Measurements from ENCODE around the gene SYT2.

Gene SYT2

DNA sequence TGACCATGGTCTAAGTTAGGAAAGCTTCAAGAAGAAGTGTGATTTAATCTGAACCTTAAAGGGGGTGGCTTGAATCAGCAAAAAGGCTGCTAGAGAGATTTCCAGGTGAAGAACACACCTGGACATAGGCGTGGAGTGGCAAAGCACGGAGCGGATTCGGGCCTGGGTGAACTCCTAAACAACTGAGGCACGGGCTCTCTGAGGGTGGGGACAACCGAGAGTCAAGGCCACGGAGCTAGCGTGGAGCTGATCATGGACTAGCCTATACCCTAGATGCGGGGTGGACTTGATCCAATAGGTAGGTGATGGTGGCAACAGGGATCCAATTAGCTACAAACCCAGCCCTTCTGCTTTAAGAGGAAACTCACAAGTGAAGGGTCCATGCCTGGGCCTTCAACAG lies 27.8 kb downstream of the SYT2 start:
- no peak overlapping the region for H3K14ac ChIP-seq (ENCODE audit: low read length)
- H3K4me3 ChIP-seq (ENCODE audit: low read length in 2 of 2) = no peak overlapping the region
- H3K9ac ChIP-seq (ENCODE audit: low read depth, low read length, poor library complexity) = no peak overlapping the region

DNA sequence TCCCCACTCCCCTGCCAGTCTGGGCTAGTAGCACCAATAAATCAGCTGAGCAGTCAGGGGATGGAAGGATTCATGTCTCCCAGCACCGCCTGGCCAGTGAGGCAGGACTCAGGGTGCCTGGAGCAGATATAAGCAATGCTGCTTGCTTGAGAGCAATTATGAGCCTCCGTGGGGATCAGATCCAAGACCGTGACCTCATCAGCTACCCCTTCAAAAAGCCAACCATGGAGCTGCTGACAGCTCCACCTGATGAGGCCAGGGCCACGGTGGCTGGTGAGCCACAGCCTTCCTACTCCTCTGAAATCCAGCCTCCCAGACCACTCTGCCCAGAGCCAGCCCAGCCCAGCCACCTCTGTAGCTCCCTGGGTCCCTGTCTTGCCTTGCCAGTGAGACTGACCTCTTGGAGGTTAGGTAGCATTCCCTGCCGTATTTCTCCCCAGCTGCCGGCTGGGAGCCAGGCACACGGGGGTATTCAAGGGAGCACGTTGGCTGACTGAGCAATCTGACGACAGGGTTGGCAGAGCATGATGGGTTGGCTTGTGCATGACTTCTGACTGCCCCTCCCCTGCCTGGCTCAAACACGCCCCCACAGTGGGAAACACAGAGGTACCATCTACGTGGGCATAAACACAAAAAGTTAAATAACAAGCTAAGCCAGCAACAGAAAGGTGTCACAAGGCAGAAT lies 28.4 kb downstream of the SYT2 start:
- Histone ChIP-seq H4K8ac (ENCODE audit: low read depth, low read length) (no peak overlapping the region), H3K4me3 (ENCODE audit: low read length in 2 of 2) (no peak overlapping the region), H3K4me1 (ENCODE audit: control insufficient read depth in 2 of 2, insufficient read depth in 1 of 2, low read depth in 1 of 2, low read length in 2 of 2) (peaks cover 0 to 2% of the 10 kb centered on the region in 2 donors), H2BK12ac (ENCODE audit: low read length) (no peak overlapping the region), H3K4me2 (ENCODE audit: insufficient read depth, low read length, poor library complexity, severe bottlenecking) (no peak overlapping the region), H3K18ac (ENCODE audit: low read length) (peak overlapping the region; percentile 15), H2AK5ac (ENCODE audit: low read depth, low read length) (no peak overlapping the region), H3K79me1 (ENCODE audit: low read depth, low read length) (no peaks in the 10 kb centered on the region), H3K36me3 (replicated peaks in 1 of 2; ENCODE audit: control insufficient read depth in 2 of 2, insufficient read depth in 2 of 2, low read length in 2 of 2) (no peaks in the 10 kb centered on the region), H3K4ac (ENCODE audit: low read length) (no peak overlapping the region), H3K9ac (ENCODE audit: low read depth, low read length, poor library complexity) (no peak overlapping the region), H2BK120ac (ENCODE audit: low read depth, low read length) (no peak overlapping the region), H4K91ac (ENCODE audit: low read depth, low read length, poor library complexity) (no peak overlapping the region), H2AFZ (ENCODE audit: low read length) (no peak overlapping the region), H2BK5ac (ENCODE audit: low read length) (no peak overlapping the region), H3K9me3 (replicated peaks in 1 of 2; ENCODE audit: control insufficient read depth in 2 of 2, insufficient read depth in 1 of 2, low read depth in 1 of 2, low read length in 2 of 2) (no peaks in the 10 kb centered on the region), H3K14ac (ENCODE audit: low read length) (no peak overlapping the region), H2BK15ac (ENCODE audit: low read length) (no peak overlapping the region), H3K27ac (replicated peaks; ENCODE audit: low read length) (no peak overlapping the region), H3K23ac (ENCODE audit: low read depth, low read length, poor library complexity) (peak overlapping the region; percentile 66), H3K27me3 (ENCODE audit: control insufficient read depth in 3 of 3, insufficient read depth in 3 of 3, low read depth in 1 of 3, low read length in 3 of 3) (peaks cover 0 to 19% (median 0%) of the 10 kb centered on the region in 3 experiments)
- WGBS, 2 donors (ENCODE audit: extremely low coverage in 2 of 2, insufficient read length in 2 of 2, insufficient replicate concordance in 1 of 2) = no CpG with 5 or more reads among the region's 11 CpGs
- DNase-seq (ENCODE audit: low spot score) = no peak

More for the DNA sequence above, 27.8 kb downstream of the SYT2 start:
- Histone ChIP-seq H3K4me1 (ENCODE audit: control insufficient read depth in 2 of 2, insufficient read depth in 1 of 2, low read depth in 1 of 2, low read length in 2 of 2) (peaks cover 0 to 2% of the 10 kb centered on the region in 2 donors), H4K91ac (ENCODE audit: low read depth, low read length, poor library complexity) (no peak overlapping the region), H2AFZ (ENCODE audit: low read length) (no peak overlapping the region), H3K36me3 (replicated peaks in 1 of 2; ENCODE audit: control insufficient read depth in 2 of 2, insufficient read depth in 2 of 2, low read length in 2 of 2) (no peaks in the 10 kb centered on the region), H2BK5ac (ENCODE audit: low read length) (no peak overlapping the region), H3K27ac (replicated peaks; ENCODE audit: low read length) (no peak overlapping the region), H3K18ac (ENCODE audit: low read length) (no peak overlapping the region), H3K9me3 (replicated peaks in 1 of 2; ENCODE audit: control insufficient read depth in 2 of 2, insufficient read depth in 1 of 2, low read depth in 1 of 2, low read length in 2 of 2) (no peaks in the 10 kb centered on the region), H3K4me2 (ENCODE audit: insufficient read depth, low read length, poor library complexity, severe bottlenecking) (no peak overlapping the region), H3K23ac (ENCODE audit: low read depth, low read length, poor library complexity) (no peak overlapping the region), H2BK15ac (ENCODE audit: low read length) (no peak overlapping the region), H4K8ac (ENCODE audit: low read depth, low read length) (no peak overlapping the region), H2BK120ac (ENCODE audit: low read depth, low read length) (no peak overlapping the region), H3K4ac (ENCODE audit: low read length) (no peak overlapping the region), H2BK12ac (ENCODE audit: low read length) (no peak overlapping the region), H3K79me1 (ENCODE audit: low read depth, low read length) (no peaks in the 10 kb centered on the region), H3K27me3 (ENCODE audit: control insufficient read depth in 3 of 3, insufficient read depth in 3 of 3, low read depth in 1 of 3, low read length in 3 of 3) (peaks cover 0 to 20% (median 0%) of the 10 kb centered on the region in 3 experiments), H2AK5ac (ENCODE audit: low read depth, low read length) (no peak overlapping the region)
- DNase-seq (ENCODE audit: low spot score) = no peak
- WGBS, 2 donors (ENCODE audit: extremely low coverage in 2 of 2, insufficient read length in 2 of 2, insufficient replicate concordance in 1 of 2) = no CpG with 5 or more reads among the region's 9 CpGs

DNA sequence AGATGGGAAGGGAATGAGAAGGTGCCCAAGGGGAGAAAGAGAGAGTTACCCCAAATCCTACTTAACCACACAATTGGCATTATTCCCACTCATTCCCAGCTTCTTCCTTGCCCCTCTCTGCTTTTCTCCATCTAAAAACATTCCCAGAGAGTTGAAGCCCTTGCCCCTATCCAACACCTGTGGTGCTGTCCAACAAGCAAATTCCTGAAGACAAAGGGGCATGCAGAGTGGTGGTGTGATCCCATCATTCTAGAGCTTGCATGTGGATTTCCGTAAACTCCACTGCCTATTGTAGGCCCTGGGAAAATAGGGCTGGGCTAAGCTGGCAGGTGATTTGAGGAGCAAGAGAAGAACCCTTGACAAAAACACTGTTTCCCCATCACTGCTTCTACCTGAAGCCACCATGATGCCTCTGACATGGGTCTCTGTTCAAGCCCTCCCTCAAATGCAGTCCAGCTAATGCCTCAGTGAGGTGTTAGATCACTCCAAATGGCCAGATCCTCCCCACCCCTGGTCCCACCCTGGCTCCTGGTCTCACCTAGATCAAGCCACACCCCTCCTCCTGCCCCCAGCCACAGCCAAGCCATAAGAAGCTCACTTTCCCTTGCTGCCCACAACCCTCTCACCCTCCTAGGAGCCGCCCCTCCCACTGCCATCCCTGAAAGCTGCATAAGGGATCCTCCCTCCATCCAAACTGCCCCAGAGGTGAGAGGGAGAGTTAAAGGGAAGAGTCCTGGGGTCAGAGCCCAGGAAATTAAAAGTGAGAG lies 29.5 kb downstream of the SYT2 start:
- no peaks in the 10 kb centered on the region for H3K79me1 ChIP-seq (ENCODE audit: low read depth, low read length)
- no CpG with 5 or more reads among the region's 2 CpGs for WGBS, 2 donors (ENCODE audit: extremely low coverage in 2 of 2, insufficient read length in 2 of 2, insufficient replicate concordance in 1 of 2)
- peaks cover 0 to 21% (median 0%) of the 10 kb centered on the region in 3 experiments for H3K27me3 ChIP-seq (ENCODE audit: control insufficient read depth in 3 of 3, insufficient read depth in 3 of 3, low read depth in 1 of 3, low read length in 3 of 3)
- H3K18ac ChIP-seq (ENCODE audit: low read length) = no peak overlapping the region
- no peak overlapping the region for H2AFZ ChIP-seq (ENCODE audit: low read length)
- no peak overlapping the region for H2BK5ac ChIP-seq (ENCODE audit: low read length)
- no peak overlapping the region for H4K8ac ChIP-seq (ENCODE audit: low read depth, low read length)
- no peak overlapping the region for H2BK12ac ChIP-seq (ENCODE audit: low read length)
- no peak overlapping the region for H3K23ac ChIP-seq (ENCODE audit: low read depth, low read length, poor library complexity)
- no peak overlapping the region for H4K91ac ChIP-seq (ENCODE audit: low read depth, low read length, poor library complexity)
- H2BK15ac ChIP-seq (ENCODE audit: low read length) = no peak overlapping the region
- H3K27ac ChIP-seq (replicated peaks; ENCODE audit: low read length) = no peak overlapping the region
- H3K4ac ChIP-seq (ENCODE audit: low read length) = no peak overlapping the region
- H3K4me1 ChIP-seq (ENCODE audit: control insufficient read depth in 2 of 2, insufficient read depth in 1 of 2, low read depth in 1 of 2, low read length in 2 of 2) = peaks cover 0 to 2% of the 10 kb centered on the region in 2 donors
- peak; percentile 29 for DNase-seq (ENCODE audit: low spot score)
- no peaks in the 10 kb centered on the region for H3K9me3 ChIP-seq (replicated peaks in 1 of 2; ENCODE audit: control insufficient read depth in 2 of 2, insufficient read depth in 1 of 2, low read depth in 1 of 2, low read length in 2 of 2)
- H2AK5ac ChIP-seq (ENCODE audit: low read depth, low read length) = no peak overlapping the region
- no peaks in the 10 kb centered on the region for H3K36me3 ChIP-seq (replicated peaks in 1 of 2; ENCODE audit: control insufficient read depth in 2 of 2, insufficient read depth in 2 of 2, low read length in 2 of 2)
- no peak overlapping the region for H3K4me2 ChIP-seq (ENCODE audit: insufficient read depth, low read length, poor library complexity, severe bottlenecking)
- no peak overlapping the region for H3K14ac ChIP-seq (ENCODE audit: low read length)
- H3K9ac ChIP-seq (ENCODE audit: low read depth, low read length, poor library complexity) = no peak overlapping the region
- no peak overlapping the region for H2BK120ac ChIP-seq (ENCODE audit: low read depth, low read length)
- no peak overlapping the region for H3K4me3 ChIP-seq (ENCODE audit: low read length in 2 of 2)

DNA sequence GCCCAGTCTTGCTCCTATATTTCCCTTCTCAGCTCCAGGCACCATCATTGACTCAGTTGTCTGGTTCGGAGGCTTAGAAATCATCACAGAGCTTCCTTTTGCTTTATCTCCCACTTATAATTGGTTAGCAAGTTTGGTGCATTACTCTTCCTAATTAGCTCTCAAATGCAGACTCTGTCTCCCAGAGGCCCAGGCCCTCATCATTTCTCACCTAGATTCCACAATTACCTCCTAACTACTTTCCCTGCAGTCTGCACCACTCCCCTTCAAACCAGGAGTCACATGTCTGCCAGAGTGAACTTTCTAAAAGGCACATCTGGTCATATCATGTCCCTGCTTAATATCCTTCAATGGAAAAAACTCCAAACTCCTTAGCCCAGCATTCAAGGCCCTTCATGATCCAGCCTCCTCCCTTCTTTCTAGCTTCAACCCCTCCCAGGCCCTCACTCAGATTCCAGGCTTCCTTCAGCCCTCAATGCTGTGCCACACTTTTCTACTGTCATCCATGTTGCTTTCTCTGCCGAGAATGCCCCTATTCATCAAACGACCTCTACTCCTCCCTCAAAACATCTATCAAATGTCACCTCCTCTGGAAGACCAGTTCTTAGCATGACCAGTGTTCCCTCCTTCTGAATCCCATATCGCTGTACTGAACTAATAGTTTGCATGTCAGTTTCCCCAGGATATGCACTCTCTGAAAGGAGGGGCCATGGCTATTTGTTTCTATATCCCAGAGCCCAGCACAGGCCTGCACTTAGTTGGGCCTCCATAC lies 30.7 kb downstream of the SYT2 start:
- no peaks in the 10 kb centered on the region for H3K79me1 ChIP-seq (ENCODE audit: low read depth, low read length)
- H3K4ac ChIP-seq (ENCODE audit: low read length) = no peak overlapping the region
- DNase-seq (ENCODE audit: low spot score) = no peak
- no peak overlapping the region for H3K14ac ChIP-seq (ENCODE audit: low read length)
- peaks cover 0 to 2% of the 10 kb centered on the region in 2 donors for H3K4me1 ChIP-seq (ENCODE audit: control insufficient read depth in 2 of 2, insufficient read depth in 1 of 2, low read depth in 1 of 2, low read length in 2 of 2)
- H2BK15ac ChIP-seq (ENCODE audit: low read length) = no peak overlapping the region
- H2BK120ac ChIP-seq (ENCODE audit: low read depth, low read length) = no peak overlapping the region
- H4K91ac ChIP-seq (ENCODE audit: low read depth, low read length, poor library complexity) = no peak overlapping the region
- H3K4me3 ChIP-seq (ENCODE audit: low read length in 2 of 2) = no peak overlapping the region
- H3K4me2 ChIP-seq (ENCODE audit: insufficient read depth, low read length, poor library complexity, severe bottlenecking) = no peak overlapping the region
- H3K9ac ChIP-seq (ENCODE audit: low read depth, low read length, poor library complexity) = no peak overlapping the region
- H3K27ac ChIP-seq (replicated peaks; ENCODE audit: low read length) = no peak overlapping the region
- no peaks in the 10 kb centered on the region for H3K9me3 ChIP-seq (replicated peaks in 1 of 2; ENCODE audit: control insufficient read depth in 2 of 2, insufficient read depth in 1 of 2, low read depth in 1 of 2, low read length in 2 of 2)
- H2AFZ ChIP-seq (ENCODE audit: low read length) = no peak overlapping the region
- no peak overlapping the region for H3K18ac ChIP-seq (ENCODE audit: low read length)
- H3K27me3 ChIP-seq (ENCODE audit: control insufficient read depth in 3 of 3, insufficient read depth in 3 of 3, low read depth in 1 of 3, low read length in 3 of 3) = peaks cover 0 to 24% (median 0%) of the 10 kb centered on the region in 3 experiments
- H3K23ac ChIP-seq (ENCODE audit: low read depth, low read length, poor library complexity) = no peak overlapping the region
- H2AK5ac ChIP-seq (ENCODE audit: low read depth, low read length) = no peak overlapping the region
- no CpG with 5 or more reads among the region's 4 CpGs for WGBS, 2 donors (ENCODE audit: extremely low coverage in 2 of 2, insufficient read length in 2 of 2, insufficient replicate concordance in 1 of 2)
- H2BK12ac ChIP-seq (ENCODE audit: low read length) = no peak overlapping the region
- H4K8ac ChIP-seq (ENCODE audit: low read depth, low read length) = no peak overlapping the region
- H3K36me3 ChIP-seq (replicated peaks in 1 of 2; ENCODE audit: control insufficient read depth in 2 of 2, insufficient read depth in 2 of 2, low read length in 2 of 2) = no peaks in the 10 kb centered on the region
- H2BK5ac ChIP-seq (ENCODE audit: low read length) = no peak overlapping the region
